GM12878 (cell line): ENCODE data around the gene RALB. TPM values are rescaled to one million over a fixed set of nuclear protein-coding genes. Genes with fewer than 3 reads are reported as not detected.

ENCODE experiments used
- ATAC-seq: fragments of 200-7000 bp; cut with Tn5 transposase; 3 replicates; pipeline ENCODE4 v1.9.1; 2020; ENCODE audit warnings: mild to moderate bottlenecking, moderate library complexity
- BruUV-seq: library from RNA; stranded (reverse); fragments of 400-500 nt; replicated peaks from 2 replicates; lab custom pipeline; 2021; lab: Mats Ljungman, UMichigan
- CTCF ChIA-PET: fragments of 300-600 bp; sonication (Branson Sonifier 250); formaldehyde crosslinking; extraction: SDS; loops from one replicate; lab custom pipeline; 2021; ENCODE audit warnings: inconsistent platforms; lab: Yijun Ruan, JAX
- POLR2A ChIA-PET: fragments of 350-600 bp; formaldehyde crosslinking; extraction: SDS; loops from one replicate; lab custom pipeline; 2021; ENCODE audit warnings: inconsistent platforms; lab: Charles Lee
- RAD21 ChIA-PET: fragments of 300-600 bp; sonication (Branson Sonifier 250); formaldehyde crosslinking; loops from one replicate; lab custom pipeline; 2023; ENCODE audit warnings: antibody characterized with exemption; ENCODE audit not compliant: unreplicated experiment; lab: Charles Lee
- SMC1A ChIA-PET: fragments of 300-600 bp; sonication (Branson Sonifier 250); formaldehyde crosslinking; loops from one replicate; lab custom pipeline; 2023; ENCODE audit not compliant: unreplicated experiment, uncharacterized antibody; lab: Charles Lee
- DNase-seq: peaks from one replicate; pipeline ENCODE4 v3.0.0-alpha.2; 2011; ENCODE audit warnings: low read depth, low spot score
- FAIRE-seq: peaks from 3 replicates; lab custom pipeline; 2011; peaks lifted over from hg19 to GRCh38; lab: Jason Lieb, UNC
- H2AFZ ChIP-seq: 2 replicates; pipeline ENCODE4 v1.6.0; 2011; ENCODE audit warnings: low read depth, low read length, control low read depth; ENCODE audit not compliant: control insufficient read depth
- H3K27ac ChIP-seq: 2 replicates; pipeline ENCODE4 v1.5.1; 2011; ENCODE audit warnings: control low read depth; ENCODE audit not compliant: control insufficient read depth, insufficient read depth
- H3K27me3 ChIP-seq, 2 experiments: replicated peaks in 1 of 2; 2 replicates each; pipeline versions ENCODE4 v1.6.0 to v1.6.1; 2011; ENCODE audit warnings: low read length in 1 of 2; ENCODE audit not compliant: control insufficient read depth in 2 of 2, insufficient read depth in 2 of 2
- H3K36me3 ChIP-seq, 2 experiments: 2 replicates each; pipeline ENCODE4 v1.5.1; 2011; ENCODE audit warnings: low read length in 1 of 2; ENCODE audit not compliant: control insufficient read depth in 2 of 2, insufficient read depth in 2 of 2
- H3K4me1 ChIP-seq: 2 replicates; pipeline ENCODE4 v1.6.1; 2011; ENCODE audit warnings: mild to moderate bottlenecking, low read length, moderate library complexity, mixed read lengths; ENCODE audit not compliant: control insufficient read depth, insufficient read depth
- H3K4me2 ChIP-seq: 2 replicates; pipeline ENCODE4 v1.6.0; 2011; ENCODE audit warnings: control low read depth; ENCODE audit not compliant: control insufficient read depth, insufficient read depth
- H3K4me3 ChIP-seq: fragments of 200-600 bp; sonication (generic); 2 replicates; pipeline ENCODE4 v1.5.1; 2016
- H3K79me2 ChIP-seq: 2 replicates; pipeline ENCODE4 v1.6.0; 2011; ENCODE audit warnings: low read length; ENCODE audit not compliant: control insufficient read depth, insufficient read depth
- H3K9ac ChIP-seq: 2 replicates; pipeline ENCODE4 v1.8.0; 2011; ENCODE audit warnings: low read length, control low read depth, mixed read lengths; ENCODE audit not compliant: control insufficient read depth, insufficient read depth
- H3K9me3 ChIP-seq: replicated peaks from 3 replicates; pipeline ENCODE4 v1.5.1; 2011; ENCODE audit warnings: mild to moderate bottlenecking, low read length; ENCODE audit not compliant: control insufficient read depth, insufficient read depth
- H4K20me1 ChIP-seq: 2 replicates; pipeline ENCODE4 v1.6.0; 2011; ENCODE audit not compliant: control insufficient read depth, insufficient read depth
- BRCA1 ChIP-seq: IDR thresholded peaks from 2 replicates; pipeline ENCODE4 v1.6.1; 2011; ENCODE audit warnings: low read depth, low read length, improper control_type of control experiment
- CHD2 ChIP-seq: IDR thresholded peaks from 2 replicates; pipeline ENCODE4 v1.6.1; 2011; ENCODE audit warnings: low read depth, low read length, improper control_type of control experiment, borderline replicate concordance
- GABPA ChIP-seq: IDR thresholded peaks from 2 replicates; pipeline ENCODE4 v1.6.1; 2014; ENCODE audit warnings: antibody characterized with exemption, low read depth, mild to moderate bottlenecking, inconsistent platforms
- GATAD2B ChIP-seq: fragments of 450-650 bp; conservative IDR thresholded peaks from 2 replicates; pipeline ENCODE4 v1.6.1; 2017; ENCODE audit warnings: low read depth, mild to moderate bottlenecking, moderate library complexity
- JUNB ChIP-seq: IDR thresholded peaks from 2 replicates; pipeline ENCODE4 v1.6.1; 2016; ENCODE audit warnings: antibody characterized with exemption, mild to moderate bottlenecking
- KAT2A ChIP-seq: conservative IDR thresholded peaks from 2 replicates; pipeline ENCODE4 v1.6.1; 2011; ENCODE audit warnings: low read depth, low read length; ENCODE audit not compliant: control insufficient read depth
- MXI1 ChIP-seq: fragments of 150-350 bp; IDR thresholded peaks from 2 replicates; pipeline ENCODE4 v1.6.1; 2011; ENCODE audit warnings: low read depth, mild to moderate bottlenecking, inconsistent platforms, low read length, improper control_type of control experiment
- MYC ChIP-seq: IDR thresholded peaks from 2 replicates; pipeline ENCODE4 v1.6.1; 2011; ENCODE audit warnings: mild to moderate bottlenecking, low read length, moderate library complexity, inconsistent platforms; ENCODE audit not compliant: insufficient read depth, insufficient replicate concordance, insufficient read length, severe bottlenecking
- NBN ChIP-seq: fragments of 450-650 bp; IDR thresholded peaks from 2 replicates; pipeline ENCODE4 v1.6.1; 2016
- TAF1 ChIP-seq: IDR thresholded peaks from 2 replicates; pipeline ENCODE4 v1.6.1; 2011; ENCODE audit warnings: mild to moderate bottlenecking, low read depth, low read length, borderline replicate concordance
- WGBS: methylation state at CpG from one replicate; pipeline ENCODE4 v1.1.6; 2016; ENCODE audit warnings: low lambda C conversion rate; ENCODE audit not compliant: insufficient replicate concordance, insufficient coverage; ENCODE audit errors: missing lambda C conversion rate; 5-methylcytosine and 5-hydroxymethylcytosine counted together
- in situ Hi-C: fragments of 300-500 bp; cut with MboI; formaldehyde crosslinking; loops from 9 replicates; pipeline ENCODE4 v1.14.3; 2018; ENCODE audit warnings: mixed read lengths
- intact Hi-C: fragments of 100-400 bp; cut with micrococcal nuclease; formaldehyde crosslinking; loops from one replicate; pipeline ENCODE4 v1.14.2; 2022; ENCODE audit not compliant: unreplicated experiment
- polyA plus RNA-seq, 11 experiments: library from polyadenylated mRNA; depleted of rRNA in 4 of 11; unstranded in 6 of 11; stranded (reverse) in 5 of 11; fragments of >200 nt; fragmentation: Nextera tagmentation in 4 of 11; fragmentation: Illumina TruSeq in 1 of 11; extraction: Ambion mirVana in 4 of 11; extraction: Trizol in 1 of 11; gene quantifications; 1 replicate in 1 of 11; 2 replicates in 10 of 11; pipeline versions ENCODE4 v1.2.1 to v1.2.3, GENCODE V29; 2011 to 2016; ENCODE audit warnings: inconsistent platforms in 2 of 11, missing spikeins in 2 of 11, low read depth in 1 of 11
- total RNA-seq, 4 experiments: library from RNA; depleted of rRNA in 3 of 4; stranded (reverse); fragments of >200 nt in 3 of 4; fragmentation: Illumina TruSeq in 1 of 4; extraction: Trizol in 1 of 4; gene quantifications; 2 replicates each; pipeline versions ENCODE4 v1.2.1 to v1.2.3, GENCODE V29; 2013 to 2021
- TF ChIP-seq, protein P1 (sequence below): fragments of 450-650 bp; IDR thresholded peaks from 2 replicates; pipeline ENCODE4 v1.6.1; 2017; ENCODE audit warnings: mild to moderate bottlenecking, moderate library complexity
- TF ChIP-seq, protein P2 (sequence below): fragments of 450-650 bp; IDR thresholded peaks from 2 replicates; pipeline ENCODE4 v1.6.1; 2016; ENCODE audit warnings: mild to moderate bottlenecking
- TF ChIP-seq, protein P3 (sequence below): fragments of 450-650 bp; formaldehyde crosslinking; IDR thresholded peaks from 2 replicates; pipeline ENCODE4 v1.4.0; 2020; ENCODE audit warnings: mild to moderate bottlenecking, moderate library complexity

The RALB gene
- total and polyA plus RNA-seq, 10 of the 15 experiments (the other 5 are each of a cell fraction or from before 2014, with no cell fraction given) = 8.3 to 54.0 (median 24.2) TPM

DNA sequence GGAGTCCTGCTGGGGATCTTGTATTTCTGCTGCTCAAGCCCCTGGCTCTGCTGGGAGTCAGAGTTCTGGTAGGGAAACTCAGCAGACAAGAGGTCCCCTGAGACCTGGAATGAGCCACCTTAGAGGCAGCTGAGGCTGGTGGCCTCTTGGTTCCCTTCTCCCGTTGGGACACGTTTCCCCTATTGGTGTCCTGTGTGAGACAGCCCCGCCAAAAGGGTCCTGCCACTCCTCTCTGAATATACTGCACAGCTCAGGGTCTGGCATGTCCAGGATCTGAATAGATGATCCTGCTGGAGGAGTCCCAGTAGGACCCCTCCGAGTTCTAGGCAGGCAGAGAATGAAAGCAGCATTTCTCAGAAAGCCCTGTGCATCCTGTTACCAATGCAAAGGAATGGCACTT lies 2.0 kb upstream of the RALB start (continued):
- TF ChIP-seq GABPA (no peak), JUNB (no peak)

DNA sequence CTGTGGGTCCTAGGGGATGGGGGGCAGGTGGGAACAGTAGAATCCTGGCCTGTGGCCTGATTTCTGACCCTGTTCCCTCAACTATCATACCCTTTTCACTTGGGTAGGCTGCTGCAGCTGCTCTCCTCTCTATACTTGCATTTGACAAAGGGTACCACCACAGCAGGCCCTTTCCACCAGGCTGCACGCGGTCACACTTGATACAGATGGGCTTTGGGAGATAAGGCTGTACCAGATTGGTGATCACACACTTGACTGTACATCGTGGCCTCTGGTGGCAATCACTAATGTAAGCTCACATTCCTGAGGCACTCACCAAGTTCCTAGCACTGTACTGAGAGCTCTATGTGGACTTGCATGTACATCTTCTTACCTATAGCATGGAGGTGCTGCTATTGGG lies 1.6 kb upstream of the RALB start:
- intact Hi-C loops (no loop called here), in situ Hi-C loops (no loop called here)
- ChIA-PET RAD21 (interaction anchor here (2.0 to 3.7 kb wide), 3 partner anchors 20 to 60 kb away, joined by 9 to 53 read pairs (median 47); partner anchors contain the start of gene TMEM185B), SMC1A (interaction anchor here (0.8 to 4.0 kb wide), 6 partner anchors 8 to 76 kb away, joined by 3 to 35 read pairs (median 8); no protein-coding TSS in a partner anchor), POLR2A (interaction anchor here (0.7 to 2.6 kb wide), 4 partner anchors 11 to 684 kb away, joined by 3 to 22 read pairs (median 6); no protein-coding TSS in a partner anchor), CTCF (interaction anchor here (1.7 to 5.0 kb wide), 3 partner anchors 15 to 75 kb away, joined by 3 to 33 read pairs (median 11); no protein-coding TSS in a partner anchor)
- H2AFZ ChIP-seq = no peak overlapping the region
- peaks cover 7% of the 10 kb centered on the region; the same call in 1 of the 2 replicates for H3K4me1 ChIP-seq
- H3K27ac ChIP-seq = no peak overlapping the region
- H3K79me2 ChIP-seq = peaks cover 28% of the 10 kb centered on the region
- ATAC-seq = no peak
- no peak overlapping the region for H3K4me3 ChIP-seq
- no peak overlapping the region for H3K9ac ChIP-seq
- H3K27me3 ChIP-seq = no peaks in the 10 kb centered on the region
- no peak for FAIRE-seq
- BruUV-seq = no TSS peak
- DNase-seq = no peak
- H3K9me3 ChIP-seq = peaks cover 3% of the 10 kb centered on the region; the same call in 1 of the 3 replicates
- WGBS = 86% methylated on average over 3 of the region's 3 CpGs
- TF ChIP-seq BRCA1 = no peak
- no peak for TF ChIP-seq MYC
- TF ChIP-seq MXI1 = no peak
- no peak for TF ChIP-seq CHD2
- TF ChIP-seq NBN = no peak
- TF ChIP-seq GATAD2B = no peak
- TF ChIP-seq, protein P1, sequence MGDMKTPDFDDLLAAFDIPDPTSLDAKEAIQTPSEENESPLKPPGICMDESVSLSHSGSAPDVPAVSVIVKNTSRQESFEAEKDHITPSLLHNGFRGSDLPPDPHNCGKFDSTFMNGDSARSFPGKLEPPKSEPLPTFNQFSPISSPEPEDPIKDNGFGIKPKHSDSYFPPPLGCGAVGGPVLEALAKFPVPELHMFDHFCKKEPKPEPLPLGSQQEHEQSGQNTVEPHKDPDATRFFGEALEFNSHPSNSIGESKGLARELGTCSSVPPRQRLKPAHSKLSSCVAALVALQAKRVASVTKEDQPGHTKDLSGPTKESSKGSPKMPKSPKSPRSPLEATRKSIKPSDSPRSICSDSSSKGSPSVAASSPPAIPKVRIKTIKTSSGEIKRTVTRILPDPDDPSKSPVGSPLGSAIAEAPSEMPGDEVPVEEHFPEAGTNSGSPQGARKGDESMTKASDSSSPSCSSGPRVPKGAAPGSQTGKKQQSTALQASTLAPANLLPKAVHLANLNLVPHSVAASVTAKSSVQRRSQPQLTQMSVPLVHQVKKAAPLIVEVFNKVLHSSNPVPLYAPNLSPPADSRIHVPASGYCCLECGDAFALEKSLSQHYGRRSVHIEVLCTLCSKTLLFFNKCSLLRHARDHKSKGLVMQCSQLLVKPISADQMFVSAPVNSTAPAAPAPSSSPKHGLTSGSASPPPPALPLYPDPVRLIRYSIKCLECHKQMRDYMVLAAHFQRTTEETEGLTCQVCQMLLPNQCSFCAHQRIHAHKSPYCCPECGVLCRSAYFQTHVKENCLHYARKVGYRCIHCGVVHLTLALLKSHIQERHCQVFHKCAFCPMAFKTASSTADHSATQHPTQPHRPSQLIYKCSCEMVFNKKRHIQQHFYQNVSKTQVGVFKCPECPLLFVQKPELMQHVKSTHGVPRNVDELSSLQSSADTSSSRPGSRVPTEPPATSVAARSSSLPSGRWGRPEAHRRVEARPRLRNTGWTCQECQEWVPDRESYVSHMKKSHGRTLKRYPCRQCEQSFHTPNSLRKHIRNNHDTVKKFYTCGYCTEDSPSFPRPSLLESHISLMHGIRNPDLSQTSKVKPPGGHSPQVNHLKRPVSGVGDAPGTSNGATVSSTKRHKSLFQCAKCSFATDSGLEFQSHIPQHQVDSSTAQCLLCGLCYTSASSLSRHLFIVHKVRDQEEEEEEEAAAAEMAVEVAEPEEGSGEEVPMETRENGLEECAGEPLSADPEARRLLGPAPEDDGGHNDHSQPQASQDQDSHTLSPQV = no peak
- TF ChIP-seq, protein P2, sequence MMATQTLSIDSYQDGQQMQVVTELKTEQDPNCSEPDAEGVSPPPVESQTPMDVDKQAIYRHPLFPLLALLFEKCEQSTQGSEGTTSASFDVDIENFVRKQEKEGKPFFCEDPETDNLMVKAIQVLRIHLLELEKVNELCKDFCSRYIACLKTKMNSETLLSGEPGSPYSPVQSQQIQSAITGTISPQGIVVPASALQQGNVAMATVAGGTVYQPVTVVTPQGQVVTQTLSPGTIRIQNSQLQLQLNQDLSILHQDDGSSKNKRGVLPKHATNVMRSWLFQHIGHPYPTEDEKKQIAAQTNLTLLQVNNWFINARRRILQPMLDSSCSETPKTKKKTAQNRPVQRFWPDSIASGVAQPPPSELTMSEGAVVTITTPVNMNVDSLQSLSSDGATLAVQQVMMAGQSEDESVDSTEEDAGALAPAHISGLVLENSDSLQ = no peak
- TF ChIP-seq, protein P3, sequence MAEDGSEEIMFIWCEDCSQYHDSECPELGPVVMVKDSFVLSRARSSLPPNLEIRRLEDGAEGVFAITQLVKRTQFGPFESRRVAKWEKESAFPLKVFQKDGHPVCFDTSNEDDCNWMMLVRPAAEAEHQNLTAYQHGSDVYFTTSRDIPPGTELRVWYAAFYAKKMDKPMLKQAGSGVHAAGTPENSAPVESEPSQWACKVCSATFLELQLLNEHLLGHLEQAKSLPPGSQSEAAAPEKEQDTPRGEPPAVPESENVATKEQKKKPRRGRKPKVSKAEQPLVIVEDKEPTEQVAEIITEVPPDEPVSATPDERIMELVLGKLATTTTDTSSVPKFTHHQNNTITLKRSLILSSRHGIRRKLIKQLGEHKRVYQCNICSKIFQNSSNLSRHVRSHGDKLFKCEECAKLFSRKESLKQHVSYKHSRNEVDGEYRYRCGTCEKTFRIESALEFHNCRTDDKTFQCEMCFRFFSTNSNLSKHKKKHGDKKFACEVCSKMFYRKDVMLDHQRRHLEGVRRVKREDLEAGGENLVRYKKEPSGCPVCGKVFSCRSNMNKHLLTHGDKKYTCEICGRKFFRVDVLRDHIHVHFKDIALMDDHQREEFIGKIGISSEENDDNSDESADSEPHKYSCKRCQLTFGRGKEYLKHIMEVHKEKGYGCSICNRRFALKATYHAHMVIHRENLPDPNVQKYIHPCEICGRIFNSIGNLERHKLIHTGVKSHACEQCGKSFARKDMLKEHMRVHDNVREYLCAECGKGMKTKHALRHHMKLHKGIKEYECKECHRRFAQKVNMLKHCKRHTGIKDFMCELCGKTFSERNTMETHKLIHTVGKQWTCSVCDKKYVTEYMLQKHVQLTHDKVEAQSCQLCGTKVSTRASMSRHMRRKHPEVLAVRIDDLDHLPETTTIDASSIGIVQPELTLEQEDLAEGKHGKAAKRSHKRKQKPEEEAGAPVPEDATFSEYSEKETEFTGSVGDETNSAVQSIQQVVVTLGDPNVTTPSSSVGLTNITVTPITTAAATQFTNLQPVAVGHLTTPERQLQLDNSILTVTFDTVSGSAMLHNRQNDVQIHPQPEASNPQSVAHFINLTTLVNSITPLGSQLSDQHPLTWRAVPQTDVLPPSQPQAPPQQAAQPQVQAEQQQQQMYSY (CRISPR knock-in tag) = no peak
- no peak for TF ChIP-seq TAF1
- no peak for TF ChIP-seq KAT2A
- H4K20me1 ChIP-seq = no peaks in the 10 kb centered on the region
- no peak overlapping the region for H3K4me2 ChIP-seq
- no peaks in the 10 kb centered on the region for H3K36me3 ChIP-seq
